Vagina (tissue), 2 donors: ENCODE data around the gene ZNF521.

Experiments used
- CTCF ChIP-seq, 3 experiments: fragments of 450-650 bp in 2 of 3; fragments of 200-600 bp in 1 of 3; sonication (generic) in 1 of 3; IDR thresholded peaks; one replicate each; pipeline ENCODE4 v1.5.1; 2017 to 2019; ENCODE audit warnings: antibody characterized with exemption in 3 of 3, mild to moderate bottlenecking in 2 of 3, moderate library complexity in 2 of 3
- POLR2A ChIP-seq, 2 donors: fragments of 450-650 bp; IDR thresholded peaks; one replicate each; pipeline ENCODE4 v1.6.1; 2017; ENCODE audit warnings: antibody characterized with exemption in 2 of 2, mild to moderate bottlenecking in 2 of 2, moderate library complexity in 2 of 2

GRCh38 chr18:25125680-25126079, 226.3 kb downstream of the ZNF521 start:
- TF ChIP-seq CTCF (IDR thresholded peaks at IDR 0.05) (no peak), POLR2A (IDR thresholded peaks at IDR 0.05) (no peak)
